Thyroid gland (tissue), 4 donors: ENCODE results near the gene ZBTB16. TPM values are rescaled to one million over a fixed set of nuclear protein-coding genes. Genes with fewer than 3 reads are reported as not detected.

ENCODE experiments used
- DNase-seq, 2 donors: peaks; one replicate each; pipeline ENCODE4 v3.0.0-alpha.2; 2019
- H3K27ac ChIP-seq, 3 donors: fragments of 200-600 bp; sonication (generic); 1 replicate in 2 of 3; 2 replicates in 1 of 3; pipeline ENCODE4 v1.5.1; 2016 to 2019; ENCODE audit warnings: mild to moderate bottlenecking in 1 of 3, moderate library complexity in 1 of 3
- H3K27me3 ChIP-seq: fragments of 200-600 bp; sonication (generic); one replicate; pipeline ENCODE4 v1.5.1; 2019
- H3K36me3 ChIP-seq, 2 donors: fragments of 200-600 bp; sonication (generic); one replicate each; pipeline ENCODE4 v1.5.1; 2016 to 2019
- H3K4me1 ChIP-seq, 2 donors: fragments of 200-600 bp; sonication (generic); one replicate each; pipeline ENCODE4 v1.5.1; 2017 to 2019
- H3K4me3 ChIP-seq, 3 donors: fragments of 200-600 bp; sonication (generic); replicated peaks in 1 of 3; 1 replicate in 2 of 3; 2 replicates in 1 of 3; pipeline ENCODE4 v1.5.1; 2016; ENCODE audit warnings: mild to moderate bottlenecking in 1 of 3
- H3K9me3 ChIP-seq: fragments of 200-600 bp; sonication (generic); one replicate; pipeline ENCODE4 v1.5.1; 2017
- POLR2A ChIP-seq, 2 donors: fragments of 450-650 bp; IDR thresholded peaks; one replicate each; pipeline ENCODE4 v1.6.1; 2017; ENCODE audit warnings: antibody characterized with exemption in 2 of 2, mild to moderate bottlenecking in 2 of 2, moderate library complexity in 1 of 2
- WGBS, 2 donors: methylation state at CpG; one replicate each; pipeline ENCODE4 v1.1.5; 2017; 5-methylcytosine and 5-hydroxymethylcytosine counted together
- intact Hi-C: fragments of 100-400 bp; cut with DNase I; formaldehyde crosslinking; loops from one replicate; pipeline ENCODE4 v1.15.1; 2023
- total RNA-seq, 4 donors: library from RNA; depleted of rRNA; stranded (reverse); fragments of >200 nt; gene quantifications; one replicate each; pipeline ENCODE4 v1.2.3, GENCODE V29; 2016
- TF ChIP-seq, protein P1 (sequence below), 6 experiments: fragments of 200-600 bp in 3 of 6; fragments of 450-650 bp in 3 of 6; sonication (generic) in 3 of 6; IDR thresholded peaks; one replicate each; pipeline ENCODE4 v1.5.1; 2016 to 2019; ENCODE audit warnings: antibody characterized with exemption in 6 of 6, mild to moderate bottlenecking in 2 of 6, inconsistent platforms in 1 of 6, moderate library complexity in 1 of 6

ZBTB16 gene
- total RNA-seq, 4 donors from 2014 or later = 157 to 385 (median 177) TPM

GRCh38 chr11:114191893-114192292, 132.4 kb downstream of the ZBTB16 start:
- intact Hi-C loops = no loop called here
- WGBS, 2 donors = 50 to 80% methylated on average over 2 of the region's 2 CpGs

GRCh38 chr11:114192841-114193389, 133.4 kb downstream of the ZBTB16 start:
- peak overlapping the region in 2 of 3 donors; percentile 34 to 97 for H3K27ac ChIP-seq
- TF ChIP-seq, protein P1, sequence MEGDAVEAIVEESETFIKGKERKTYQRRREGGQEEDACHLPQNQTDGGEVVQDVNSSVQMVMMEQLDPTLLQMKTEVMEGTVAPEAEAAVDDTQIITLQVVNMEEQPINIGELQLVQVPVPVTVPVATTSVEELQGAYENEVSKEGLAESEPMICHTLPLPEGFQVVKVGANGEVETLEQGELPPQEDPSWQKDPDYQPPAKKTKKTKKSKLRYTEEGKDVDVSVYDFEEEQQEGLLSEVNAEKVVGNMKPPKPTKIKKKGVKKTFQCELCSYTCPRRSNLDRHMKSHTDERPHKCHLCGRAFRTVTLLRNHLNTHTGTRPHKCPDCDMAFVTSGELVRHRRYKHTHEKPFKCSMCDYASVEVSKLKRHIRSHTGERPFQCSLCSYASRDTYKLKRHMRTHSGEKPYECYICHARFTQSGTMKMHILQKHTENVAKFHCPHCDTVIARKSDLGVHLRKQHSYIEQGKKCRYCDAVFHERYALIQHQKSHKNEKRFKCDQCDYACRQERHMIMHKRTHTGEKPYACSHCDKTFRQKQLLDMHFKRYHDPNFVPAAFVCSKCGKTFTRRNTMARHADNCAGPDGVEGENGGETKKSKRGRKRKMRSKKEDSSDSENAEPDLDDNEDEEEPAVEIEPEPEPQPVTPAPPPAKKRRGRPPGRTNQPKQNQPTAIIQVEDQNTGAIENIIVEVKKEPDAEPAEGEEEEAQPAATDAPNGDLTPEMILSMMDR (IDR thresholded peaks at IDR 0.05) = no peak
- no peak for TF ChIP-seq POLR2A (IDR thresholded peaks at IDR 0.05)
- peaks cover 54 to 58% of the 10 kb centered on the region in 2 donors for H3K4me1 ChIP-seq
- intact Hi-C loops = no loop called here
- H3K27me3 ChIP-seq = no peaks in the 10 kb centered on the region
- DNase-seq = no peak
- H3K36me3 ChIP-seq = peaks cover 24 to 35% of the 10 kb centered on the region in 2 donors
- no peak overlapping the region for H3K4me3 ChIP-seq
- 93% methylated on average over 4 of the region's 4 CpGs for WGBS, 2 donors
- no peaks in the 10 kb centered on the region for H3K9me3 ChIP-seq

More at GRCh38 chr11:114191893-114192292, 132.4 kb downstream of the ZBTB16 start:
- Histone ChIP-seq H3K36me3 (peaks cover 33 to 45% of the 10 kb centered on the region in 2 donors), H3K4me1 (peaks cover 43 to 49% of the 10 kb centered on the region in 2 donors), H3K9me3 (no peaks in the 10 kb centered on the region), H3K27me3 (no peaks in the 10 kb centered on the region), H3K4me3 (no peak overlapping the region), H3K27ac (peak overlapping the region in 1 of 3 donors; percentile 97)
- DNase-seq = no peak
- TF ChIP-seq, protein P1 (IDR thresholded peaks at IDR 0.05) = no peak
- TF ChIP-seq POLR2A (IDR thresholded peaks at IDR 0.05) = no peak

DNA sequence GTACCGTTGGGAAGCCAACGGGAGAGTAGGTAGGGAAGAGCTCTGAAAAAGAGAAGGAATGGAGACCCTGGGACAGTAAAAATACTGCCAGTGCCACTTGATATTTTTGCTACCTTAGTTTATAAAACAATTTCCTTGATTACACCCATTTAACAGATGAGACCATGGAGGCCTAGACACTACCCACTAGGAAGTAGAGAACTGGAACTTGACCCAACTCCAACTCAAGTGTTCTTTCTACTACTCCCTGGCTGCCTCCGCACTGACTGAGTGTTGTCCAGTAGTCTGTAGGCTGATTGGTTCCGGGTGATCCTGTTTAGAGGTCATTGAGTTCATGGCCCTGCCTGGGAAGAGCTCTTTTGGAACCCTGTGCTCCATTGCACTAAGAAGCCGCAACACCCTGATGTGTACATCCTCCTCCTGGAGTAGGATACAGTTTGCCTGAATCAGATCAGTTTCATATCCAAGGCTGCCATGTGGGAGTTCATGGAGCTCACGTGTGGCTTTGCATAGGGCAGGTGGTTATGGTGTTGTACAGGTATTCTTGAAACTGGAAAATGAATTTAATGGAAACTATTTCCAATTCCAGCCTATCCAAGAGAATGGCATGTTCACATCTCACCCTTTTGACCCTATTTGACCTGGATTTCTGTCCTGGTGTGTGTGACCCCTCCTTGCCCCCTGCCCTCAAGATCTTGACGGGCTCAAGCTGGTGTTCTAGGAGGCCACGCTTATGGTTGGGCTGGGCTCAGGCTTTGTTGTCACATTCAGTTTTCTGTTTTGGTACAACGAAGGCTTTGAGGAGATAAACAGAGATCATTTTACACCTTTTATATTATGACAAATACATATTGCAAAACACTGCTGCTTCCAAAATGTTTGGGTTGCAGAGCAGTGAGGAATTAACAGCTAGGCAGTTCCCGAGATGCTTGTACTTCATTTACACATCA, 134.5 kb downstream of the ZBTB16 start:
- peak overlapping the region; percentile 7 to 97 (median 95) for H3K27ac ChIP-seq
- H3K27me3 ChIP-seq = no peaks in the 10 kb centered on the region
- no peaks in the 10 kb centered on the region for H3K9me3 ChIP-seq
- WGBS, 2 donors = 85 to 90% methylated on average over 10 of the region's 10 CpGs
- TF ChIP-seq POLR2A (IDR thresholded peaks at IDR 0.05) = no peak
- TF ChIP-seq, protein P1 (IDR thresholded peaks at IDR 0.05) = no peak
- H3K4me1 ChIP-seq = peaks cover 63 to 69% of the 10 kb centered on the region in 2 donors
- peaks cover 15 to 30% of the 10 kb centered on the region in 2 donors for H3K36me3 ChIP-seq
- no peak overlapping the region for H3K4me3 ChIP-seq
- no peak for DNase-seq
- intact Hi-C loops = no loop called here

DNA sequence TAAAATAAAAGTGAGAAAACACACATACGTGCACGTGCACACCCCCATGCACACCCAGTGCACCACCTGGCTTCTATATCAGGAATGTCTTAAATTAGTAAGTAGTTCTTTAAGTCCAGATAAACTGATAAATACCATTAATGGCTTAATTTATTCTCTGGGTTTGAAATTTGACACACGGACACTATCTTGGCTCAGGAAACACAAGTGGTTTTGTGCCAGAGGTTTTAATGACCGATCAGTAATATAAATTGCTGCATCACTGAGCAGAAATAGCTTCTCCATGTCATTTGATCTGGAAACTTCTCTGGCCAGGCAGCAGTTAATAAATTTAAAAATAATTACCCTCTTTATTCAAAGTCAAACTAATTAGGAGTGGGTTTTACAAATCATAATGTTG, 135.2 kb downstream of the ZBTB16 start:
- intact Hi-C loops = no loop called here
- peaks cover 12 to 30% of the 10 kb centered on the region in 2 donors for H3K36me3 ChIP-seq
- DNase-seq = no peak
- no peak overlapping the region for H3K4me3 ChIP-seq
- H3K9me3 ChIP-seq = no peaks in the 10 kb centered on the region
- no peaks in the 10 kb centered on the region for H3K27me3 ChIP-seq
- TF ChIP-seq POLR2A (IDR thresholded peaks at IDR 0.05) = no peak
- TF ChIP-seq, protein P1 (IDR thresholded peaks at IDR 0.05) = no peak
- WGBS, 2 donors = 61 to 63% methylated on average over 4 of the region's 4 CpGs
- H3K4me1 ChIP-seq = peaks cover 63 to 74% of the 10 kb centered on the region in 2 donors
- H3K27ac ChIP-seq = peak overlapping the region; percentile 65 to 97 (median 95)
